ENCODE results near the gene PRKAG2. TPM values are rescaled to one million over a fixed set of nuclear protein-coding genes. Genes with fewer than 3 reads are reported as not detected.
A peak's percentile ranks its signal among the peaks of the same experiment; 100 is the strongest.

PRKAG2 gene
- total RNA-seq, 2 donors from 2014 or later, result 46.1 to 54.6 TPM

DNA sequence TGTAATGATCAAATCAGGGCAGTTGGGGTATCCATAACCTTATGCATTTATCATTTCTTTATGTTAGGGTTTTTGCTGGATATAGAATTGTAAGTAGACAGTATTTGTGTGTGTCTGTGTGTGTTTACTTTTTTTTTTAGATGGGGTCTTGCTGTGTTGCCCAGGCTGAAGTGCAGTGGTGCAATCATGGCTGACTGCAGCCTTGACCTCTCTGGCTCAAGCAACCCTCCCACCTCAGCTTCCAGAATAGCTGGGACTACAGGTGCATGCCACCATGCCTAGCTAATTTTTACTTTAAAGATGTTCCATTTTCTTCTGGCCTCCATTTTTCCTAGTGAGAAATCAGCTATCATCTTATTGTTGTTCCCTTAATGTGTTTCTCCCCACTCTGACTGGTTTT is 347.1 kb downstream of the PRKAG2 start:
- intact Hi-C loops (cut with DNase I, micrococcal nuclease), result no loop called here
- DNase-seq (no peak), ATAC-seq (no peak)

DNA sequence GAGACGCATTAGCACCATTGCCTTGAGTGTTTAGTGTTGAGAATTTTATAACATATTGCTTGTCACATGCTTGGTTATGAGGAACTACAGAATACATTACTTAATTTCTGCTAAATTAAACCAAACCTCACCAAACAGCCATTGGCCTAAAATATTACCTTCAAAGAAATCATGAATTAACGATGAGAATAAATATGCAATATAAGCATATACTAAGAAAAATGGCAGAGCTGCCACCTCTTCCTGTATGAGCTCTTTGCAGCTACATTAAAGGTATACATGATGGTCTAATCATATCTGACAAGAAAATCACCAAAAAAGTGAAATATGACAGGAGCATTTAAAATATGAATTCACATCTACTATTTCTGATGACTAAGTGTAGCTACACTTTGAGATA is 352.1 kb downstream of the PRKAG2 start:
- no peak for ATAC-seq

DNA sequence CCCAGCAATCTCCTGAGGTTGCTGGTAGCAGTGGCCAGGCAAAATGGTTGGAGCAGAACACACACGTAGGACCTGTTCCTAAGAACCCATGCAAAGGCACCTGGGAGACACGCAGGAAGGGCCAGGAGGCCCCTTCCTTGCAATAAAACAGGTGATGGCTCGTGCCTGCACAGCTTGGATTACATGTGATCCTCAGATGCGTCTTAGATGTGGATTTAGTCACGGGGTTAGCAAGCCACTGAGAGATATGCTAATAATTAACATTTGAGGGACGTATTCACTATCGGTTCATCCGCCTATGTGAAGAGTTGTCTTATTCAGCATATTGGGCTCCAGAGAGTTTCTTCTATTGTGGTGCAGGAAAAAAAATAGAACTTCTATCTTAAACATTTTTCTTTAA is 352.6 kb downstream of the PRKAG2 start:
- intact Hi-C loops (cut with DNase I, micrococcal nuclease), result no loop called here
- DNase-seq (no peak), ATAC-seq (no peak)

More for the DNA sequence above, 352.1 kb downstream of the PRKAG2 start:
- intact Hi-C loops (cut with DNase I, micrococcal nuclease), result no loop called here
- DNase-seq, result no peak

DNA sequence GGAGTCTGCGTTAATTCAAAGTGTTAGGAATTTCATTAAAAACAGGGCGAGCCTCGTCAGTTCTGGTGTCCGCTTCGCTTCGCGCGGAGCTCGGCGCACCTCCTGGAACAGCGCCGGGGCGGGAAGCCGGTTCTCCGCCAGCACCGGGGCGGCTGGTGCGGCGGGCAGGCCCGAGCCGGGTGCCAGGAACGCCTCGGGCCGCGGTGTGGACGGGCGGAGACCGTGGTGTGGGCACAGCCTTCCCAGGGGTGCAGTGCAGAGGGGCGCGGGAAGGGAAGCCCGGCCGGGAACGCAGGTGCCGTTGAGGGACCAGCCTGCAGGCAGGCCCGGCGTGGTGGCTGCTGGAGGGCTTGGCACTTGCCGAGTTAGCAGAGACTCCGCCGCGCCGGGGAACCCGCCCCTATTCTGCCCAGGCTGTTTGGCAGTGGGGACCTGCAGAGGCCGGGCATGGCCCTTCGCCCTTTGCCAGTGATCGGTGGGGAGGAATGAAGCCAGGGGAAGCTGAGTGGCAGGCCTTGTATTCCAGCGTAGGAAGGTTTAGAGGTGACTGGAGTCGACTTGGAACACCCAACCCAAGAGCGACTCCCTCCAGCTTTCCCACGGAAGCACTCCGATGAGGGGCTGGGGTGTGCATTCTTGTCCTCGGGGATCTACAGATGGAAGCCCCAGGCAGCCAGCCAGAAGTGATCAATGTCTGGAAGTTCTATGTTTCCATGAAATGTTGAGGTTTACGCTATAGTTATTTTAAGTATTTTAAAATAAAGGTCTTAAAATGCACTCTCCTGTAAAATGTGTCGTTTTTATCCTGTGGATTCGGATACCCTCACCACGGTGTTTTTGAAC is 356.3 kb downstream of the PRKAG2 start:
- intact Hi-C loops (cut with DNase I, micrococcal nuclease), result no loop called here
- DNase-seq (peak; percentile 53 to 72), ATAC-seq (peak; percentile 24)

GRCh38 chr7:151519765-151520418 is 357.0 kb downstream of the PRKAG2 start, which contains the start of gene RHEB:
TSS of gene RHEB (minus strand) at chr7:151519895. CDS start at chr7:151519511, 384 bp downstream.
- DNase-seq (peak; percentile 99), ATAC-seq (peak; percentile 86)
- intact Hi-C loops (cut with DNase I, micrococcal nuclease), result loop anchor here in 1 of 2 donors (10.0 kb wide), 1 partner anchor 55 kb away; no protein-coding TSS in a partner anchor

DNA sequence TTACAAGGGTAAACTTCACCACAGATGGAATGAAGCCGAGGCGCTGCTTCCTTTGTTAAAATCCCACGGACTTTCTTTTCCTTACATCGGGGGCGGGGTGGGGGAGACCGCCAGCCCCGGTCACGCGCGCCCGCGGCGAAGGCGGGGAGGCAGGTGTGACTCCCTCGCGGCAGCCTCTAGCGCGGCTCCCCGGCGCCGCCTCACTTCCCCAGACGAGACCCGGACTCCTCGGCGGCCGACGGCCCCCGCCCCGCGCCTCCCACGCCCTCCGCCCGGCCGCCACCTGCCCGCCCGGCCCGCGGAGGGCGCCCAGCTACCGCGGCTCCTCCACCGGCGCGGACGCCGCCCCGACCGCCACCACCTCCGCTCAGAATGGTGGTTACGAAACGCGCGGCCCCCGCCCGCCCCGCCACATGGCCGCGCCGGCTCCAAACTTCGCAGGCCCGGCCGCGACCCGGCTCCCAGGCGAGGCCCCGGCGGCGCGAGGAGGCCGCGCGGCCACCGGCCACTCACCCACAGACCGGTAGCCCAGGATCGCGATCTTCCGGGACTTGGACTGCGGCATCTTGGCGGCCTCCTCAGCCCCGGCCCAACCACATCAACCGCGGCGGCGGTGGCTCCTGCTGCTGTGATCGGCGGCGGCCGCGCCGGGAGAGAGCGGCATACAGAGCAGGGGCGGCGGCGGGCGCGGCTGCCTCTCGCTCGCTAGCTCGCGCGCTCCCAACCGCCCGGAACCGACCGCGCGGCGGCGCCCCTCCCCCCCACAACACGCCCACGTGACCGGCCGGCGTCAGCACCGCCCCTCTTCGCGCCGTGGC is 357.8 kb downstream of the PRKAG2 start:
- DNase-seq, result peak; percentile 56 to 68
- intact Hi-C loops (cut with DNase I, micrococcal nuclease), result loop anchor here in 1 of 2 donors (10.0 kb wide), 1 partner anchor 54 kb away; no protein-coding TSS in a partner anchor
- ATAC-seq, result peak; percentile 74

DNA sequence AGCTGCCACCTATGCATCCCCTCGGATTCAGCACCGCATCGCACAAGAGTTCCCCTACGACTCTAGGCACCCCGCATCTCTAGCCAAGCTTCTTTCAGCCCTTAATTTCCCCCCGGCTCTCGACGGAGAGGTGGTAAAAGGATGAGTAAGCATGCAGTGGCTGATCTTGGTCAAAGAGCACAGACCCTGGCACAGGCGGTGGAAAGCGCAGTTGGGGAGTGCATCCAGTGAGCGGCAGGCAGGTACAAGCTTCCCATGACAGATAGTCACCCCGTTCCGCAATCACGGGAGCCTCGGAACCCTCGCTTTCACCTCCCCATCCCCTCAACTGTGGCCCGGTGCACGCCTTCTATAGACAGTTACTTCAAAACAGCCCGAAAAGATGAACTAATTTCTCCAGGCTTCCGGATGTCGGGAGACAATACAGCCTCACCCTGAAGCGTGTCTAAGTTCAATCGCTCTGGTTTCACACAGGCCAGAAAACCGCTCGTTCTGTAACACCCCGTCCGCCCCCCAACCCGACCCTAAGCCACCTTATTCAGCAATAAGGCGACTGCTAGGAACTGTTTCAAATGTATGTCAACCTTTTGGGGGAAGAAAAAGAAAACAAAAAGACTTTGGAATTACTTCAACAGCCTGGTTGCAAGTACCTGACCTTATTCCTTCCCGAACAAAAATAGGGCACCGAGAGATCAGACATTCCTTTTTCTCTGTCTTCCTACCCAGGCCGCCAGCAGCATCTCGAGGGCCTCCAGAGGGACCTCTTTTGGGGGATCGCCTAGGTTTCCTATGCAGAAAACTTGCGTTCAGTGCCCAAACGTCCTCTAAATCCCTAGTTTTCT is 358.6 kb downstream of the PRKAG2 start:
- intact Hi-C loops (cut with DNase I, micrococcal nuclease), result loop anchor here in 1 of 2 donors (10.0 kb wide), 1 partner anchor 54 kb away; no protein-coding TSS in a partner anchor
- peak; percentile 63 to 79 for DNase-seq

GRCh38 chr7:151517601-151518104 is 359.3 kb downstream of the PRKAG2 start:
- ATAC-seq, result no peak
- DNase-seq, result no peak
- intact Hi-C loops (cut with DNase I, micrococcal nuclease), result loop anchor here in 1 of 2 donors (10.0 kb wide), 1 partner anchor 53 kb away; no protein-coding TSS in a partner anchor

More for the DNA sequence above, 358.6 kb downstream of the PRKAG2 start:
- ATAC-seq, result peak; percentile 30

- intact Hi-C loops (cut with DNase I, micrococcal nuclease), result loop anchor here in 1 of 2 donors (10.0 kb wide), 1 partner anchor 50 kb away; no protein-coding TSS in a partner anchor
- ATAC-seq (no peak), DNase-seq (no peak)
These were observed 361.7 kb downstream of the PRKAG2 start for GRCh38 chr7:151515276-151515565.

DNA sequence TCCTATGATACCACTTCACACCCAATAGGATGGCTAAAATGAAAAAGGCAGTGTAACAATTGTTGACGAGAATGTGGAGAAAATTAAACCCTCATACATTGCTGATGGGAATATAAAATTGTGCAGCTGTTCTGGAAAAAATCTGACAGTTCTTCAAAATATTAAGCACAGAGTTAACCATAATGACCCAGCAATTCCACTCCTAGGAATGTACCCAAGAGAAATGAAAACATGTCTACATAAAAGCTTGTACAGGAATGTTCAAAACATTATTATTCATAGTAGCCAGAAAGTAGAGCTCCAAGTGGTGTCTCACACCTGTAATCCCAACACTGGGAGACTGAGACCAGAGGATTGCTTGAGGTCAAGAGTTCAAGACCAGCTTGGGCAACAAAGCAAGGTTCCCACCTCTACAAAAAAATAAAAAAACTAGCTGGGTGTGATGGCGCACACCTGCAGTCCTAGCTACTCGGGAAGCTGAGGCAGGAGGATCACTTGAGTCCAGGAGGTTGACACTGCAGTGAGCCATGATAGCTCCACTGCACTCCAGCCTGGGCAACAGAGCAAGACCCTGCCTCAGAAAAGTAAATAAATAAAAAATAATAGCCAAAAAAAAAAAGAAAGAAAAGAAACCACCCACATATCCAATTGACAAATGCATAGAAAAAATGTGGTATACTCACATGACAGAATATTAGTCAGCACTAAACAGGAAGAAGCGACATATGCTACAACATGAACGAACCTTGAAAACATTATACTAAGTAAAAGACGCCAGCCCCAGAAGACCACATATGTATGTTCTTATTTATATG is 362.2 kb downstream of the PRKAG2 start:
- ATAC-seq (no peak), DNase-seq (no peak)
- intact Hi-C loops (cut with DNase I, micrococcal nuclease), result loop anchor here in 1 of 2 donors (10.0 kb wide), 1 partner anchor 50 kb away; no protein-coding TSS in a partner anchor

- no peak for ATAC-seq
- intact Hi-C loops (cut with DNase I, micrococcal nuclease), result loop anchor here in 1 of 2 donors (10.0 kb wide), 1 partner anchor 48 kb away; no protein-coding TSS in a partner anchor
These were observed 363.8 kb downstream of the PRKAG2 start for GRCh38 chr7:151513133-151513532.

DNA sequence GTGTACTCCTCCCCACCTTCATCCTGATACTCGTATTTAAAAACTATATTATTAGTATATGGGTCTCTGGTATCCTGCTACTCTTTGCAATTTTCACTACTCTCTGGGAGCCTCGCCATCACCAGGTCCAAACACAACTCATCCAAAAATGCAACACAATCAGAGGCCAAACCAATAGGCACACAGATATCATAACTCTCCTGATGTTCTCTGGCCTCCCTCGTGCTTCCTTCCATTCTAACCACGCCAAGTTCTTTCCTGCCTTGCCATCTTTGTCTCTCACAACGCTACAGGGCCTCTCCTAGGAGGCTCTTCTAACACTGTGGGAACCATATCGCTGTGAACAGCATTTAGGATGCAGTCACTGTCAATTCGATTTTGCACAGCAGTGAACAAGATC is 364.6 kb downstream of the PRKAG2 start:
- DNase-seq, result no peak
- no peak for ATAC-seq
- intact Hi-C loops (cut with DNase I, micrococcal nuclease), result loop anchor here in 1 of 2 donors (10.0 kb wide), 1 partner anchor 48 kb away; no protein-coding TSS in a partner anchor

More at GRCh38 chr7:151513133-151513532, 363.8 kb downstream of the PRKAG2 start:
- no peak for DNase-seq

DNA sequence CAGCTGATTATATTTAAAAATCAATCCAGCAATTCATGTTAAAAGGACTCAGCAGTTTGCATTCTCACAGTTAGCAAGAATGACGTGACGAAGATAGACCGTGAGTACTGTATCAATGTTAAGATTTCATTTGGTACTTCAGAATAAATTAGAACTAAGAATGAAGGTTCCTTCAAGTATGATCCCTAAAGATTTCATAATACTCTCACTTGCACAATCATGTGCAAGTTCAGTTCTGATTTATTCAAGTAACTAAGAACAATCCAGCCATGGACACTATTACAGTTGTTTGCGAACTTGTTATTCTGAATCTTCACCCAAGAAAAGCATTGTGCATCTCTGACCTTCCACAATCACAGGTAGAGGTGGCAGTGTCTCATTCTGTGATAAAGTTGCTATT is 365.0 kb downstream of the PRKAG2 start:
- intact Hi-C loops (cut with DNase I, micrococcal nuclease), result loop anchor here in 1 of 2 donors (10.0 kb wide), 1 partner anchor 47 kb away; no protein-coding TSS in a partner anchor
- ATAC-seq (no peak), DNase-seq (no peak)

GRCh38 chr7:151511270-151511669 is 365.6 kb downstream of the PRKAG2 start:
- ATAC-seq, result no peak
- no peak for DNase-seq
- intact Hi-C loops (cut with DNase I, micrococcal nuclease), result loop anchor here in 1 of 2 donors (10.0 kb wide), 1 partner anchor 46 kb away; no protein-coding TSS in a partner anchor

- ATAC-seq (peak; percentile 93), DNase-seq (peak in 1 of 2 donors; percentile 13)
- intact Hi-C loops (cut with DNase I, micrococcal nuclease), result loop anchor here in 1 of 2 donors (10.0 kb wide), 1 partner anchor 45 kb away; no protein-coding TSS in a partner anchor
These were observed 367.1 kb downstream of the PRKAG2 start for GRCh38 chr7:151509670-151510333.

- DNase-seq (no peak), ATAC-seq (no peak)
- intact Hi-C loops (cut with DNase I, micrococcal nuclease), result no loop called here
These were observed 367.9 kb downstream of the PRKAG2 start for GRCh38 chr7:151508991-151509390.
